ENCODE measurements around the gene CTNND1.

- TF ChIP-seq, protein P1, sequence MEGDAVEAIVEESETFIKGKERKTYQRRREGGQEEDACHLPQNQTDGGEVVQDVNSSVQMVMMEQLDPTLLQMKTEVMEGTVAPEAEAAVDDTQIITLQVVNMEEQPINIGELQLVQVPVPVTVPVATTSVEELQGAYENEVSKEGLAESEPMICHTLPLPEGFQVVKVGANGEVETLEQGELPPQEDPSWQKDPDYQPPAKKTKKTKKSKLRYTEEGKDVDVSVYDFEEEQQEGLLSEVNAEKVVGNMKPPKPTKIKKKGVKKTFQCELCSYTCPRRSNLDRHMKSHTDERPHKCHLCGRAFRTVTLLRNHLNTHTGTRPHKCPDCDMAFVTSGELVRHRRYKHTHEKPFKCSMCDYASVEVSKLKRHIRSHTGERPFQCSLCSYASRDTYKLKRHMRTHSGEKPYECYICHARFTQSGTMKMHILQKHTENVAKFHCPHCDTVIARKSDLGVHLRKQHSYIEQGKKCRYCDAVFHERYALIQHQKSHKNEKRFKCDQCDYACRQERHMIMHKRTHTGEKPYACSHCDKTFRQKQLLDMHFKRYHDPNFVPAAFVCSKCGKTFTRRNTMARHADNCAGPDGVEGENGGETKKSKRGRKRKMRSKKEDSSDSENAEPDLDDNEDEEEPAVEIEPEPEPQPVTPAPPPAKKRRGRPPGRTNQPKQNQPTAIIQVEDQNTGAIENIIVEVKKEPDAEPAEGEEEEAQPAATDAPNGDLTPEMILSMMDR (tag by site-specific recombination; IDR thresholded peaks at IDR 0.05): no peak
- no peak for TF ChIP-seq ZNF416 (tag by site-specific recombination; IDR thresholded peaks at IDR 0.05)
These were observed 31.3 kb downstream of the CTNND1 start for GRCh38 chr11:57792870-57793269.
